K562 (cell line): ENCODE measurements around the gene PEPD. TPM values are rescaled to one million over a fixed set of nuclear protein-coding genes. Genes with fewer than 3 reads are reported as not detected.
A peak's percentile ranks its signal among the peaks of the same experiment; 100 is the strongest.

Experiments used
- ATF1 ChIP-seq, 2 experiments: fragments of 450-650 bp in 1 of 2; IDR thresholded peaks; 2 replicates each; pipeline ENCODE4 v1.6.1; 2016; ENCODE audit warnings: missing compliant biosample characterization in 1 of 2, missing genetic modification characterization in 1 of 2
- BCOR ChIP-seq: fragments of 450-650 bp; IDR thresholded peaks from 2 replicates; pipeline ENCODE4 v1.6.1; 2016
- CAMTA2 ChIP-seq: fragments of 250-450 bp; sonication (Bioruptor Pico); conservative IDR thresholded peaks from 2 replicates; pipeline ENCODE4 v1.5.1; 2022
- CBX3 ChIP-seq, 2 experiments: IDR thresholded peaks; 1 replicate in 1 of 2; 2 replicates in 1 of 2; pipeline ENCODE4 v1.6.1; 2012; ENCODE audit warnings: inconsistent platforms in 2 of 2, low read length in 2 of 2, borderline replicate concordance in 1 of 2, control low read depth in 1 of 2
- CEBPB ChIP-seq: fragments of 450-650 bp; IDR thresholded peaks from 2 replicates; pipeline ENCODE4 v1.6.1; 2016; ENCODE audit warnings: missing genetic modification characterization, missing compliant biosample characterization
- FOSL1 ChIP-seq: fragments of 200-800 bp; sonication (Bioruptor generic); conservative IDR thresholded peaks from 2 replicates; pipeline ENCODE4 v1.6.1; 2016; ENCODE audit warnings: missing genetic modification characterization, missing compliant biosample characterization
- FOXM1 ChIP-seq, 2 experiments: fragments of 450-650 bp in 1 of 2; sonication (generic) in 1 of 2; formaldehyde crosslinking in 1 of 2; IDR thresholded peaks; 2 replicates each; pipeline versions ENCODE4 v1.6.1 to v1.9.0; 2017 to 2022; ENCODE audit warnings: low read depth in 2 of 2, mild to moderate bottlenecking in 2 of 2, missing genetic modification reagents in 1 of 2, moderate library complexity in 1 of 2
- MXI1 ChIP-seq: IDR thresholded peaks from 2 replicates; pipeline ENCODE4 v1.6.1; 2011; ENCODE audit warnings: low read depth, mild to moderate bottlenecking, improper control_type of control experiment, low read length
- RAD51 ChIP-seq: fragments of 450-650 bp; IDR thresholded peaks from 2 replicates; pipeline ENCODE4 v1.7.1; 2016; ENCODE audit warnings: low read depth, mild to moderate bottlenecking, borderline replicate concordance
- SREBF2 ChIP-seq: sonication (generic); formaldehyde crosslinking; IDR thresholded peaks from 2 replicates; pipeline ENCODE4 v1.4.0; 2020; ENCODE audit warnings: mild to moderate bottlenecking, missing genetic modification reagents
- TCF15 ChIP-seq: fragments of 250-450 bp; sonication (Bioruptor Pico); IDR thresholded peaks from 2 replicates; pipeline ENCODE4 v1.8.0; 2022; ENCODE audit warnings: moderate library complexity, mild to moderate bottlenecking, inconsistent platforms
- TEAD2 ChIP-seq: fragments of 450-650 bp; IDR thresholded peaks from 2 replicates; pipeline ENCODE4 v1.6.1; 2016; ENCODE audit warnings: missing genetic modification characterization, control low read depth, missing compliant biosample characterization
- TFE3 ChIP-seq: fragments of 450-650 bp; formaldehyde crosslinking; IDR thresholded peaks from 2 replicates; pipeline ENCODE4 v1.4.0; 2020; ENCODE audit warnings: mild to moderate bottlenecking, mixed read lengths
- TSHZ1 ChIP-seq: fragments of 250-450 bp; sonication (Bioruptor Pico); IDR thresholded peaks from 2 replicates; pipeline ENCODE4 v1.4.0; 2020; ENCODE audit warnings: mild to moderate bottlenecking, moderate library complexity
- ZNF785 ChIP-seq: fragments of 250-450 bp; sonication (Bioruptor Pico); IDR thresholded peaks from 2 replicates; pipeline ENCODE4 v1.4.0; 2020; ENCODE audit warnings: mild to moderate bottlenecking
- polyA plus RNA-seq, 8 experiments: library from polyadenylated mRNA; depleted of rRNA in 4 of 8; stranded (reverse) in 5 of 8; unstranded in 3 of 8; fragments of >200 nt; fragmentation: Nextera tagmentation in 2 of 8; fragmentation: Illumina TruSeq in 1 of 8; extraction: Ambion mirVana in 2 of 8; extraction: Trizol in 1 of 8; gene quantifications; 2 replicates each; pipeline versions ENCODE4 v1.2.1 to v1.2.3, GENCODE V29; 2011 to 2014; ENCODE audit warnings: inconsistent platforms in 1 of 8, missing spikeins in 1 of 8
- total RNA-seq, 7 experiments: library from RNA; depleted of rRNA in 6 of 7; stranded (reverse); fragments of >200 nt in 6 of 7; fragmentation: Illumina TruSeq in 2 of 7; extraction: Trizol in 2 of 7; gene quantifications; 2 replicates each; pipeline versions ENCODE4 v1.2.1 to v1.2.3, GENCODE V29; 2011 to 2021; ENCODE audit warnings: low replicate concordance in 1 of 7
- TF ChIP-seq, protein P1 (sequence below): sonication (generic); formaldehyde crosslinking; IDR thresholded peaks from 2 replicates; pipeline ENCODE4 v1.5.0; 2020; ENCODE audit warnings: missing genetic modification reagents

The PEPD gene
- total and polyA plus RNA-seq, 9 of the 15 experiments (the other 6 are each of a cell fraction or from before 2014, with no cell fraction given) = 1.3 to 19.2 (median 16.0) TPM

GRCh38 chr19:33368074-33368864 lies 153.3 kb downstream of the PEPD start (continued):
- TF ChIP-seq, protein P1, sequence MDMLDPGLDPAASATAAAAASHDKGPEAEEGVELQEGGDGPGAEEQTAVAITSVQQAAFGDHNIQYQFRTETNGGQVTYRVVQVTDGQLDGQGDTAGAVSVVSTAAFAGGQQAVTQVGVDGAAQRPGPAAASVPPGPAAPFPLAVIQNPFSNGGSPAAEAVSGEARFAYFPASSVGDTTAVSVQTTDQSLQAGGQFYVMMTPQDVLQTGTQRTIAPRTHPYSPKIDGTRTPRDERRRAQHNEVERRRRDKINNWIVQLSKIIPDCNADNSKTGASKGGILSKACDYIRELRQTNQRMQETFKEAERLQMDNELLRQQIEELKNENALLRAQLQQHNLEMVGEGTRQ (CRISPR knock-in tag) = peak; percentile 66
- TF ChIP-seq RAD51 = peak; percentile 75
- no peak for TF ChIP-seq FOXM1 (IDR thresholded peaks at IDR 0.05; ENCODE audit: low read depth)
- TF ChIP-seq FOXM1 (CRISPR knock-in tag; IDR thresholded peaks at IDR 0.05; ENCODE audit: low read depth) = no peak
- no peak for TF ChIP-seq SREBF2 (CRISPR knock-in tag)
- TF ChIP-seq CAMTA2 (CRISPR knock-in tag) = no peak
- peak; percentile 87 for TF ChIP-seq TFE3
- no peak for TF ChIP-seq CBX3 (IDR thresholded peaks at IDR 0.05; ENCODE audit: borderline replicate concordance in 1 of 2, low read length in 2 of 2)
- TF ChIP-seq BCOR = no peak
- no peak for TF ChIP-seq ATF1 (CRISPR knock-in tag; IDR thresholded peaks at IDR 0.05)
- TF ChIP-seq ATF1 (tag; IDR thresholded peaks at IDR 0.05) = no peak
- no peak for TF ChIP-seq MXI1
- no peak for TF ChIP-seq TCF15
- TF ChIP-seq TEAD2 (tag) = no peak
- no peak for TF ChIP-seq ZNF785
- peak; percentile 67 for TF ChIP-seq FOSL1
- no peak for TF ChIP-seq TSHZ1 (CRISPR knock-in tag)
- no peak for TF ChIP-seq CEBPB (tag)
